GM18870 (cell line): ENCODE results near the gene ADARB2.

ENCODE experiments used
- ATAC-seq: cut with Tn5 transposase; IDR thresholded peaks from one replicate; pipeline ENCODE4 v1.9.1; 2021; ENCODE audit warnings: moderate library complexity; ENCODE audit not compliant: unreplicated experiment

ADARB2 gene

GRCh38 chr10:1378473-1378872 lies 358.9 kb downstream of the ADARB2 start:
- ATAC-seq = no peak

- ATAC-seq = no peak
Observed at GRCh38 chr10:1377740-1378397, 359.5 kb downstream of the ADARB2 start.

GRCh38 chr10:1377231-1377630 lies 360.1 kb downstream of the ADARB2 start:
- no peak for ATAC-seq

- ATAC-seq = no peak
Observed at GRCh38 chr10:1376384-1376945, 360.9 kb downstream of the ADARB2 start.

- ATAC-seq = no peak
Observed at GRCh38 chr10:1375346-1376170, 361.8 kb downstream of the ADARB2 start.

- no peak for ATAC-seq
Observed at GRCh38 chr10:1374511-1375345, 362.6 kb downstream of the ADARB2 start.

- no peak for ATAC-seq
Observed at GRCh38 chr10:1373287-1373686, 364.0 kb downstream of the ADARB2 start.

- no peak for ATAC-seq
Observed at GRCh38 chr10:1372212-1372611, 365.1 kb downstream of the ADARB2 start.

- ATAC-seq = no peak
Observed at GRCh38 chr10:1370298-1370697, 367.0 kb downstream of the ADARB2 start.

- no peak for ATAC-seq
Observed at GRCh38 chr10:1369665-1370064, 367.7 kb downstream of the ADARB2 start.

- no peak for ATAC-seq
Observed at GRCh38 chr10:1369197-1369596, 368.1 kb downstream of the ADARB2 start.

- no peak for ATAC-seq
Observed at GRCh38 chr10:1368842-1369171, 368.5 kb downstream of the ADARB2 start.

- ATAC-seq = no peak
Observed at GRCh38 chr10:1367938-1368841, 369.1 kb downstream of the ADARB2 start.

- ATAC-seq = no peak
Observed at GRCh38 chr10:1366811-1367425, 370.4 kb downstream of the ADARB2 start.

GRCh38 chr10:1366322-1366691 lies 371.0 kb downstream of the ADARB2 start:
- ATAC-seq = no peak

- ATAC-seq = no peak
Observed at GRCh38 chr10:1365540-1366321, 371.6 kb downstream of the ADARB2 start.

GRCh38 chr10:1364151-1364910 lies 373.0 kb downstream of the ADARB2 start:
- no peak for ATAC-seq

GRCh38 chr10:1363446-1364121 lies 373.7 kb downstream of the ADARB2 start:
- no peak for ATAC-seq
